Fibroblast of the conjunctiva (primary cell): ENCODE results near the gene RASA3.
A peak's percentile ranks its signal among the peaks of the same experiment; 100 is the strongest.

Experiments used
- DNase-seq: peaks from one replicate; pipeline ENCODE4 v3.0.0-alpha.2; 2010; ENCODE audit warnings: low read depth

RASA3 gene

DNA sequence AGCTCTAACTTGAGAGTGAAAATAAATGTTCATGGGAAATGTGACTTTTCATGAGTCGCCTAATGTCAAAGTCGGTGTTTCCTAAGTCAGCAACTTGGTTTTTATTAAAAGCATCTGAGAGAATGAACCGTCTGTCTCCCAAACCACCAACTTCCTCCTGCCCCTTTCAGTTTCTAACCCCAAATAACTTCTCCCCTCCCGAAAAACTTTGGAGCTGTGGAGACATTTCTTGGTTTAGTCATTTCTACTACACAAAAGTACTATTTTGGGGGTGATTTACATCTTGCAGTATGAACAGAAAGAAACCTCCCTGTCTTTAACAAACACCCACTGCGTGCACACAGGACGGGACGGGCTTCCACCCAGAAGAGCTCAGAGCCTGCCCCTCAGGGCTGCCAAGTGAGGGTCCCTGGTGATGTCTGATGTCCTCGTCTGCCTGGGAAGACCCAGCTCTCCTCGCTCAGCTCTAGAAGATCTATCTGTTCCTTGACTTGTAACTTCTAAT, 65.0 kb downstream of the RASA3 start:
- no peak for DNase-seq

DNA sequence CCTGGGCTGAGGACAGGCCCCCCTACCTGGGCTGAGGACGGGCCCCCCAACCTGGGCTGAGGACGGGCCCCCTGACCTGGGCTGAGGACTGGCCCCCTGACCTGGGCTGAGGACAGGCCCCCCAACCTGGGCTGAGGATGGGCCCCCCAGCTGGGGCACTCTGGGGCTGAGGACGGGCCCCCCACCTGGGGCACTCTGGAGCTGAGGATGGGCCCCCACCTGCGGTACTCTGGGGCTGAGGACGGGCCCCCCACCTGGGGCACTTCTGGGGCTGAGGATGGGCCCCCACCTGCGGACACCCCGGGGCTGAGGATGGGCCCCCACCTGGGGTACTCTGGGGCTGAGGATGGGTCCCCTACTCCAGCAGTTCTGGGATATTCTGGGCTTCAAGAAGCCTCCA, 65.5 kb downstream of the RASA3 start:
- DNase-seq, result no peak

GRCh38 chr13:114065926-114066774, 66.3 kb downstream of the RASA3 start:
- no peak for DNase-seq

DNA sequence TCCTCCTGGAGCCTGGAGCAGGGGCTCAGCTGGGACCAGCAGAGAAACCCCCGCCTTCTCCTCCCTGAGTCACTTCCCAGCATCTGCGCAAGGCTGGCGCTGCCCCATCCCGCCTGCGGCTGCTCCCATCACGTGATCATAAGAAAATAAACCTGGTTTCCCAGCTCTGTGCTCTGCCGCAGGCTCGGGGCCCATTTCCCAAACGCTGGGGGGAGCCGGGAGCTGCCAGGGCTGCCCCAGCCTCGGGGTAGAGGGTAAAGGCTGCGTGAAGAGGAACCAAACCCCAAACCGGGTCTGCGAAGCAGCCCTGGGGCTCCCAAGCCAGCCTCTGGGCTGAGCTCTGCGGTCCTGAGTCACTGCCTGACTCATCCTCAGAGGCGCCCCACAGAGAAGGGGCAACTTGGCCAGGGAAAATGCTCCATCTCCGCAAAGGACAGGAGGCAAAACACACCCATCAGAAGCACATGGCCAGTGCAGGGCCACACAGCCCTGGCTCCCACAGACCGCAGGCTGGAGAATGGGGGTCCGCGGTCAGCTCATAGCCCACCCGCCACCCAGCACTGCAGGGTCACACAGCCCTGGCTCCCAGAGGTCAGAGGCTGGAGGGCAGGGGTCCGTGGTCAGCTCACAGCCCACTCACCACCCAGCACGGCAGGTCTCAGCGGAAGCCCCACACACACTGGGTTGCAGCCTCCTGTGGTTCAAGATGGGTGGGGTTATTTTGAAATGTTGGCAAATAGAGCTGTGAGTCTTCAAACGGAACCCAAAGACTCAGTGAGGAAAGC, 67.1 kb downstream of the RASA3 start:
- peak; percentile 99 for DNase-seq

DNA sequence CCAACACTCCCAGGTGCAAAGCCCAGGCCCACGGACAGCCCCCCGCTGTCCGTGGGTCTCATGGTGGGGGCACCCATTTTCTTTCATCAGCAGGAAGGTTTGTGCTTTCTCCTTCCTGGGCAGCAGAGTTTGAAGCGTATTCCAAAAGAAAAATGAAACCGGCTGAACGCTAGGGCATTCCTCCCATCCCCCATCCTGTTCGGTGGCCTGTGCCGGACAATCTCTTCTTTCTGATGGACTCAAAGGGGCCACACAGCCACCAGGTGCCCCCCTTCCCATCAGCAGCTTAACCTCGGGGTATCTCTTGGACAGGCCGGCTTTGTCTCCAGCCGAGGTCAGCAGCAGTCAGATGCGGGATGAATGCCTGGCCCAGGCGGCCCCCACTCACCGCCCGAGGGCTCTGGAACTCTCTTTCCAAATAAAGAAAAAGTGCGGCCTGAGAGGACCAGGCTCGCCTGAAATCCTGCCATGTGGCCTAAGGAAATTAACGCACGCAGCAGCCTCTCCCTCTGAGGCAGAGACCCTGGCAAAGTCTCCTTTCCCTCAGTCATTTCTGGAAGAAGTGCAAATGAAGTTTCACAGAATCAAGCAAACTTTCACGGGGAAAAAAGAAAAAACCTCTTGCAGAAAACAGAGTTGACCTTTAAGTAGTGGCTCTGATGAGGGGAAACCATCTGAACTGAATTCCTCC, 67.8 kb downstream of the RASA3 start:
- DNase-seq, result no peak

GRCh38 chr13:114063545-114064449, 68.6 kb downstream of the RASA3 start:
- peak; percentile 56 for DNase-seq

DNA sequence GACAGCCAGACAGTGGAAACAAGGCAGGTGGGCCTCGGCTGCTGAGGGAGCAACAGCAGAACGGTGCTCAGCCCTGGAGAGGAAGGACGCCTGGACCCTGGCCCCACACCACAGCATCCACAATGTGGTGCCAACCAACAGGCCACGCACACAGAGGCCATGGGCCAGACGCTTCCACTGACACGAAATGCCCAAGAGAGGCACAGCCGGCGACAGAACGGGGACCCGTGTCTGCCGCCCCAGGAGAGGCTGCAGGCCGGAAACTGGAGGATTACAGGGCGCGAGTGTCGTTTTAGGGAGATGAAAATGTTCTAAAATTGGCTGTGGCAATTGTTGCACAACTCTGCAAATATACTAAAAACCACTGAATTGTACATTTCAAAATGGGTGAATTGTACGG, 69.7 kb downstream of the RASA3 start:
- no peak for DNase-seq

GRCh38 chr13:114062341-114062740, 70.1 kb downstream of the RASA3 start:
- no peak for DNase-seq

- no peak for DNase-seq
Measured at GRCh38 chr13:114061744-114062143, 70.7 kb downstream of the RASA3 start.

GRCh38 chr13:114061047-114061446, 71.4 kb downstream of the RASA3 start:
- DNase-seq, result no peak

DNA sequence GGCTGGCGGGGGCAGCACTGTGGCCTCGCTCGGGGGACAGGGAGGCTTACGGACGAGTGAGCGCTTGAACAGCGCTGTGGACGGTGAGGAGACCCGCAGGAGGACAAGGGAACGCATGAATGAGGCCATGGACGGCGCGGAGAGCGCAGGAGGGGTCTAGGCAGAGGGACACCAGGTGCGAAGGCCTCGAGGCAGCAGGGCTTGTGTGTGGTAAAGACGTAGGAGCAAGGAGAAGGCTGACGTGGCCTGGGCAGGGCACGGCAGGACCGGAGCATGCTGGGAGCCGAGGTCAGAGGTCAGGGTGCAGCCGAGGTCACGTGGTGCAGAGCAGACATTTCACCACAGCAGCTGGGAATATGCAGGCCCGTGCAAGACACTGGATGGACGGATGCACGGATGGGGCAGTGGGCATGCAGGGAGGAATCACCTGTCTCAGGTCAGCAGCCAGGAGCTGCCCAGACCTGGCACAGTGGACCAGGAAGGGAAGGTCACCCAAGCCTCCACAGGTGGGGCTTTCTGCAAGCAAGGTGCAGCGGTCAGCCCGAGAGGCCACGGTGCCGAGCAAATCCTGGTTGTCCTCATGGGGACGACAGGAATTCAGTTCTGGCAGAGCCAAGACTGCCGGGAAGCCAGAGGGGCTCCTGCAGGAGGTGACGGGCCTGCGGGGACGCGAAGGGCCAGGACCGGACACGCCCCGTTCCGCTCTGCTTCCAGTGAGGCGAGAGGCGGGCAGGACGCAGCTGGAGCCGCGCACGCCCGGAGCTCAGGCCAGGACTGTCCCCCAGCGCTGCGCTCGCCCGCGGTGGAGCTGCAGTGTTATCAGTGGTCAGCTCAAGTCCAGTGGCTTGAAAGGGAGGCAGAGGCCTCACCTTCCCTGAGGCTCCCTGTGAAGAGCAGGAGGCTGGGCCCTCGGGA, 72.2 kb downstream of the RASA3 start:
- DNase-seq, result no peak

GRCh38 chr13:114059428-114059827, 73.0 kb downstream of the RASA3 start:
- no peak for DNase-seq

DNA sequence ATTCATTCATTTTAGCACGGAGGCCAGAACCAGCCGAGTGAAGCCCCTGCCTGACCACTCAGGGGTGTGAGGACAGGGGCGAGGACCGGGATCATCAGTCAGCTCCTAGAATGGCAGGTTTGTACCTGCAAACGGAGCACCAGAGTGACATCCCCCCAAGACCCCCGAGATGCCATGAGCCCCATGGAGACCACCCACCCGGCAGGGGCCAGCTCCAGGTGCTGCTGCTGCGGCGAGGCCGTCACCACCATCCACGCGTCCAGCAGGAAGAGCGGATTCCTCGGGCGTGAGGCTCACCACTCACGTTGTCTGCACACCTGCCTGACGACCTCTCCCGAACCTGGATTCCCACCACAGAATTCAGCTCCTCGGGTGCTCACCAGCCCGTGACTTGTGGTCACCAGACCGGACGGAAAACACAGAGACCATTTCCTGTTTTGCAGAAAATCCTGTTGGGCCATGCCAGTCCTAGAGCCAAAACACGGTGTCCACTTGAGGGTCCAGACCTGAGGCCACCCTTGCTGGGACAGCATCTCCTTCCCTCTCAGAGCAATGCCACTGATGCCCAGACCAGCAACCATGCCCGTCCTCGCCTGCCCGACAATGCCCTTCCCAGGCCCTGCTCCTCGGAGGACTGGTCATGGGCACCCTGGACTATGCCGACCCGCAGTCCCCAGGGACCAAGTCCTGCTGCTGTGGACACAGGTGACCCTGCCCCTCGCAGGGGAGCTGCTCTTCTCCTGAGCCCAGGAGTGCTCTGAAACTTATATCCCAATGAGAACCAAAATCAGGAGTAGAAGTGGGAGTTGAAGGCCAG, 74.2 kb downstream of the RASA3 start:
- no peak for DNase-seq

DNA sequence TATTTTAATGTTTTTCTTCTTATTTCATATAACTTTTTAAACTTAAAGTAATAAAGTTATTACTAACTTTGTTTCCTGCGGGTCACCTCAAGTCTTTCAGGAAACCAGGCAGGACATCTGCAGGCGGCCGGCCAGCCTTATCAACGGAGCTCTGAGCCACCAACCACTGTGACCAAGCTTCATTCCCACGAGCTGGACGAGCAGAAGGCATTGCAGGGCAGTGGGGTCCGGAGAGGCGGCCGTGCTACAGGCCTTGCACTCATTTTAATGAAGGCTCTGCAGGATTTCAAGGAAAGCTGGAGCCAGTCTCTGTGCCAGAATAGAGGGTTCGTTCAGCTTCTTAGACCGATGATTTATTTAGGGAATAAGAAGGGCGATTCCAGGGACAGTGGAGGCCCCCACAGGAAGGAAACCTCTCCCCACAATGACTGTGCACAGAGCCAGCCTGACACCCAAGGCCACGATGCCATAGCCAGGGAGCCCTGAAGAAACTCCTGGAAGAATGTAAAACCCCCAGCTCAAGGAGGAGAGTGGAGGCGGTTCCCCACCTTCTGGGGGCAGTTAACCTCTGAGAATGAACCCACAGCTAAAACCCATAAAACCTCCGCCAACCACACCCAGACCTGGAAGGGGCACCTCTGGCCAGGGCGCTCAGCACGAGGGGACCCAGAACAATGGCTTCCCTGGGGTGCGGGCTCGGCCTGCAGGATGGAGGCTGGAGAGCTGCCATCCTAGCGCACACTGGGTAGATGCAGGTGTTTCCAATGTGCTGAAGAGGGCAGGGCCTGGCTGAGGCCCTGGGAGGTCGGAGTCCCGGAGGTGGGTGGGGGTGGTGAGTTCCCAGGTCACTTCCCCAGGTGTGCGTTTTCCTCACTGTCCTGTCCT, 75.0 kb downstream of the RASA3 start:
- no peak for DNase-seq

- DNase-seq, result no peak
Measured at GRCh38 chr13:114056205-114057013, 76.0 kb downstream of the RASA3 start.

GRCh38 chr13:114055766-114056165, 76.7 kb downstream of the RASA3 start:
- DNase-seq, result no peak

- DNase-seq, result no peak
Measured at GRCh38 chr13:114054830-114055439, 77.5 kb downstream of the RASA3 start.
